D721Med (cell line): ENCODE measurements around the gene MMP11.

ENCODE experiments used
- DNase-seq: peaks from one replicate; pipeline ENCODE4 v3.0.0; 2011; ENCODE audit warnings: low spot score; ENCODE audit not compliant: insufficient read length
- FAIRE-seq: peaks from 2 replicates; lab custom pipeline; 2011; peaks lifted over from hg19 to GRCh38; lab: Jason Lieb, UNC
- TF ChIP-seq, protein P1 (sequence below): IDR thresholded peaks from 2 replicates; pipeline ENCODE4 v1.5.1; 2012; ENCODE audit warnings: mild to moderate bottlenecking, control low read depth; ENCODE audit not compliant: insufficient read depth; ENCODE audit errors: missing control alignments

Gene MMP11

DNA sequence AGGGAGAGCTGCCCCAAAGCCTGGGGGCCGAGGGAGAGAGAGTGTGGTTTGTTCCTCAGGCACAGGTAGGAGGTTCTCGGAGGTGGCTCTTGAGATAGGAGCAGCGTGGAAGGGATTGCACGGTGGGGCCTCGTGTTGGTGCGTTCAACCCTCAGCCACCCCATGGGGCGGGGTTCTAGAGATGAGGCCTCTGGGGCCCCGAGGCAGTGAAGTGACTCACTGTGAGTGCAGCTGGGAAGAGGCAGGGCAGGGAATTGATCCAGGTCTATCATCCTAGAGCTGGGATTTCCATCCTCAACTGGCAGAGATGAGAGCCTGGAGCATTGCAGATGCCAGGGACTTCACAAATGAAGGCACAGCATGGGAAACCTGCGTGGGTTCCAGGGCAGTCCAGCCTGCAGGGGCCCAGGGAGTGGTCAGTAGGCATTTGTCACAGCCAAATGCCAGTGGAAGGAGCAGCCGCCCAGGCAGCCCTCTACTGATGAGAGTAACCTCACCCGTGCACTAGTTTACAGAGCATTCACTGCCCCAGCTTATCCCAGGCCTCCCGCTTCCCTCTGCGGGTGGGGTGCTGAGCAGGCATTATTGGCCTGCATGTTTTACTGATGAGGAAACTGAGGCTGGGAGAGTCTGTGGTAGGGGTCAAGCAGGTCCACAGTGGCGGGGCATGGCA is 9.0 kb downstream of the MMP11 start:
- FAIRE-seq (no peak), DNase-seq (no peak)
- TF ChIP-seq, protein P1, sequence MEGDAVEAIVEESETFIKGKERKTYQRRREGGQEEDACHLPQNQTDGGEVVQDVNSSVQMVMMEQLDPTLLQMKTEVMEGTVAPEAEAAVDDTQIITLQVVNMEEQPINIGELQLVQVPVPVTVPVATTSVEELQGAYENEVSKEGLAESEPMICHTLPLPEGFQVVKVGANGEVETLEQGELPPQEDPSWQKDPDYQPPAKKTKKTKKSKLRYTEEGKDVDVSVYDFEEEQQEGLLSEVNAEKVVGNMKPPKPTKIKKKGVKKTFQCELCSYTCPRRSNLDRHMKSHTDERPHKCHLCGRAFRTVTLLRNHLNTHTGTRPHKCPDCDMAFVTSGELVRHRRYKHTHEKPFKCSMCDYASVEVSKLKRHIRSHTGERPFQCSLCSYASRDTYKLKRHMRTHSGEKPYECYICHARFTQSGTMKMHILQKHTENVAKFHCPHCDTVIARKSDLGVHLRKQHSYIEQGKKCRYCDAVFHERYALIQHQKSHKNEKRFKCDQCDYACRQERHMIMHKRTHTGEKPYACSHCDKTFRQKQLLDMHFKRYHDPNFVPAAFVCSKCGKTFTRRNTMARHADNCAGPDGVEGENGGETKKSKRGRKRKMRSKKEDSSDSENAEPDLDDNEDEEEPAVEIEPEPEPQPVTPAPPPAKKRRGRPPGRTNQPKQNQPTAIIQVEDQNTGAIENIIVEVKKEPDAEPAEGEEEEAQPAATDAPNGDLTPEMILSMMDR, result no peak

- TF ChIP-seq, protein P1, result no peak
- FAIRE-seq (no peak), DNase-seq (no peak)
These were observed 9.6 kb downstream of the MMP11 start for GRCh38 chr22:23782252-23782651.

GRCh38 chr22:23782703-23783102 is 10.1 kb downstream of the MMP11 start:
- TF ChIP-seq, protein P1, result no peak
- FAIRE-seq (no peak), DNase-seq (no peak)

DNA sequence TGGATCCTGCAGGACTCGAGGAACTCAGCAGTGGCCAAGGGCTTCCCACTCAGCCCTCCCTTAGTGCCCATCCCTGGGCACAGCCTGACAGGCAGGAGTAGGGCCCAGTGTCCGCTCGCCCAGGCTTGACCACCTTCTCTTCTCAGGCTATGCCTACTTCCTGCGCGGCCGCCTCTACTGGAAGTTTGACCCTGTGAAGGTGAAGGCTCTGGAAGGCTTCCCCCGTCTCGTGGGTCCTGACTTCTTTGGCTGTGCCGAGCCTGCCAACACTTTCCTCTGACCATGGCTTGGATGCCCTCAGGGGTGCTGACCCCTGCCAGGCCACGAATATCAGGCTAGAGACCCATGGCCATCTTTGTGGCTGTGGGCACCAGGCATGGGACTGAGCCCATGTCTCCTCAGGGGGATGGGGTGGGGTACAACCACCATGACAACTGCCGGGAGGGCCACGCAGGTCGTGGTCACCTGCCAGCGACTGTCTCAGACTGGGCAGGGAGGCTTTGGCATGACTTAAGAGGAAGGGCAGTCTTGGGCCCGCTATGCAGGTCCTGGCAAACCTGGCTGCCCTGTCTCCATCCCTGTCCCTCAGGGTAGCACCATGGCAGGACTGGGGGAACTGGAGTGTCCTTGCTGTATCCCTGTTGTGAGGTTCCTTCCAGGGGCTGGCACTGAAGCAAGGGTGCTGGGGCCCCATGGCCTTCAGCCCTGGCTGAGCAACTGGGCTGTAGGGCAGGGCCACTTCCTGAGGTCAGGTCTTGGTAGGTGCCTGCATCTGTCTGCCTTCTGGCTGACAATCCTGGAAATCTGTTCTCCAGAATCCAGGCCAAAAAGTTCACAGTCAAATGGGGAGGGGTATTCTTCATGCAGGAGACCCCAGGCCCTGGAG is 10.9 kb downstream of the MMP11 start:
- DNase-seq (no peak), FAIRE-seq (no peak)
- TF ChIP-seq, protein P1, result no peak

DNA sequence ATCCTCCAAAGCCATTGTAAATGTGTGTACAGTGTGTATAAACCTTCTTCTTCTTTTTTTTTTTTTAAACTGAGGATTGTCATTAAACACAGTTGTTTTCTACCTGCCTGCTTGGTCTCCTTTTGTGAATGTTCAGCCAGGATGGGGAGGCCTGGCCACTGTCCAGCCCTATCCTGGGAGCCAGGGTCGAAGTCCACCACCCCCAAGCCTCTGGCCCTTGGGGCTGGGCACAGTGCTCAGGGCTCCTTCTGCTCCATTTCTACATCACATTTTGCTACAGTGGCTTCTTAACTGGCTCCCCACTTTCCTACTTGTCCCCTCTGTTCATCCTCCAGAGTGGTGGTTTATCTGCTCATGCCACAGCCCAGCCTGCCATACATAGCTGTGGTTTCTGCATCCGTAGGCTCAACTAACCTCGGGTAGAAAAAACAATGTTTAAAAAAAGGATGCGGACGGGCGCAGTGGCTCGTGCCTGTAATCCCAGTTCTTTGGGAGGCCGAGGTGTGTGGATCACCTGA is 11.6 kb downstream of the MMP11 start:
- DNase-seq, result no peak
- no peak for FAIRE-seq
- TF ChIP-seq, protein P1, result no peak

DNA sequence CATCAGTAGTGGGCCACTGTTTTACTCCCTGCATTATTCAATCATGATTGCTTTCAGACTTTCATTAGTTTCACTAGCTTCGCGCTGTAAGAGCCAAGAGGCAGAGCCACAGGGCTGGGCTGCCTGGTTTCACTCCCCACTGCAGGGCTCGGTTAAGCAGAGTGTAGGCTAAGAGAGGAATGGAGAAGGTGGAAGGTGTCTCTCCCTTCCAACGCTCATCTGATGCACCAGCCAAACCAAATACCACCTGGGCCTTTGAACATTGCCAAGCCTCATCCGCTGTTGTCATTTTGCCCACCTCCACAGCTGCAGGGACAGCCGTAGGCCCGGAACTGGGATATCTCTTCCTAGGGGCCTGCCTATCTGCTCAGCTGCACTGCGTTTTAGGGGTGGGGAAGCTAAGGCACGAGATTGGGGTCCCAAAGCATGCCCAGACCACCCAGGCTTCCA is 13.6 kb downstream of the MMP11 start:
- FAIRE-seq, result no peak

More for the DNA sequence above, 13.6 kb downstream of the MMP11 start:
- DNase-seq, result no peak
- TF ChIP-seq, protein P1, result no peak
